ENCODE data around the gene RGS10. TPM values are rescaled to one million over a fixed set of nuclear protein-coding genes. Genes with fewer than 3 reads are reported as not detected.

Gene RGS10
- total and polyA plus RNA-seq, 12 donors = 1.9 to 16.5 (median 3.8) TPM

DNA sequence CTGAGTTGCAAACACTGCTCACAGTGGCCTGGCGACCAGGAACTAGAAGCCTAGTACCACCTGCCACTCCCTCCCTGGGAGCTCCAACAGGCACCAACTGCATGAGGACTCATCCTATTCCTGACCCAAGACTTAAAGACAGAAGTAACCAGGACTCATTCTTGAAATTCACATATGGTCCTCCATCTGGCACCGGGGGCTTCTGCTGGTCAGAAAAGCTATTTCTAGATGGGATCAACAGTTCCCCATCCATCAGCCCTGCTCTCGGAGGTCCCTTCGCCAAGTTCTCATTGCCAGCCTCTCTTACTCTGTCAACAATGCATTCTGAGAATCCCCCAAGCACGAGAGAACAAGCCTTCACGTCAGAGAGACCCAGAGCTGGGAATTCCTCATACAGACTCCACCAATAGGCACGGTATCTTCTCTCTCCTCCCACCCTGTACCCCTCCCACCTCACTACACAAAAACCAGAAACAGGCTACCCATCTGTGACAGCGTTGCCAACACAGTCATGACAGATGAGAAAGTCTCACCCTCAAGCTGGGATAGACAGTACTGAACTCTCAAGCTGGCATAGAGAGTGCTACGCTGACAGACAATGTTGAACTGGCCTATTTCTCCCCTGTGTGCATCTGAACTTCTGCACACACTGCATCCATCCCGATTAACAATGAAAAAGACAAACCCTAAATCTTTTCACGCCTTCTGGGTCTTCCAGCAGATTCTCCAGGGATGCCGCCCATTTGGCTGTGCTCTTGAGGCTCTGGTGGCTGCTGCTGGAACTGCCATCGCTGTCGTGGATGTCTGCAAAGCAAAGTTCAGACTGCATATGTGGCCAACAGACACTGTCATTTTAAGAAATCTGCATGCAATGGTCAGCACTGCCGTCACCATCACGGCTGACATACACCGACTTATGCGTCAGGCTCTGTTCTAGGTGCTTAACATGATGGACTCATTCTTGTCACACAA is 15.6 kb downstream of the RGS10 start:
- H3K9me3 ChIP-seq = no peaks in the 10 kb centered on the region
- intact Hi-C loops (cut with DNase I) = no loop called here
- no peak for DNase-seq
- H3K4me3 ChIP-seq = no peak overlapping the region
- H3K27ac ChIP-seq = no peak overlapping the region
- TF ChIP-seq, protein P1, sequence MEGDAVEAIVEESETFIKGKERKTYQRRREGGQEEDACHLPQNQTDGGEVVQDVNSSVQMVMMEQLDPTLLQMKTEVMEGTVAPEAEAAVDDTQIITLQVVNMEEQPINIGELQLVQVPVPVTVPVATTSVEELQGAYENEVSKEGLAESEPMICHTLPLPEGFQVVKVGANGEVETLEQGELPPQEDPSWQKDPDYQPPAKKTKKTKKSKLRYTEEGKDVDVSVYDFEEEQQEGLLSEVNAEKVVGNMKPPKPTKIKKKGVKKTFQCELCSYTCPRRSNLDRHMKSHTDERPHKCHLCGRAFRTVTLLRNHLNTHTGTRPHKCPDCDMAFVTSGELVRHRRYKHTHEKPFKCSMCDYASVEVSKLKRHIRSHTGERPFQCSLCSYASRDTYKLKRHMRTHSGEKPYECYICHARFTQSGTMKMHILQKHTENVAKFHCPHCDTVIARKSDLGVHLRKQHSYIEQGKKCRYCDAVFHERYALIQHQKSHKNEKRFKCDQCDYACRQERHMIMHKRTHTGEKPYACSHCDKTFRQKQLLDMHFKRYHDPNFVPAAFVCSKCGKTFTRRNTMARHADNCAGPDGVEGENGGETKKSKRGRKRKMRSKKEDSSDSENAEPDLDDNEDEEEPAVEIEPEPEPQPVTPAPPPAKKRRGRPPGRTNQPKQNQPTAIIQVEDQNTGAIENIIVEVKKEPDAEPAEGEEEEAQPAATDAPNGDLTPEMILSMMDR (IDR thresholded peaks at IDR 0.05) = no peak
- ATAC-seq = peak in 1 of 8 donors; percentile 32
- no peaks in the 10 kb centered on the region for H3K27me3 ChIP-seq
- H3K4me1 ChIP-seq = peaks cover 0 to 4% (median 0%) of the 10 kb centered on the region in 9 donors
- WGBS, 2 donors = 58 to 62% methylated on average over 18 of the region's 18 CpGs
- H3K36me3 ChIP-seq = peaks cover 0 to 37% (median 0%) of the 10 kb centered on the region in 9 donors

DNA sequence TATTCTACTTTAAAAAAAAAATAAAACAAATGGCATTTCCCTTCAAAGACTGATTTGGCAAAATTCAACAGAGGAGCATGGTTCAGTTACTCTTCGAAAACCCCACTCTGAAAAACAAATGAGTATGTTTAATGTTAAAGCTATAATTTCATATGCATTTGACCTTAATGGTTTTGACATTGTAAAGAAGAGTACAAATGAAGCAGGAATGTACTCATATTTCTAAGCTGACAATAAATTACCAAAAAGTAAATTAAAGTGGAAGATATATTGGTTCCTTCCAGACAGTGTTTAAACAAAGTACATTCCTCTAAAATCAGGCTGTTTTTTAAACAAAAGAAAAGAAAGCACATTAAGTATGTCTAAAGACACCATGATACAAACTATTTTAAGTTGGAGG is 16.4 kb downstream of the RGS10 start:
- Histone ChIP-seq H3K27ac (no peak overlapping the region), H3K4me1 (peaks cover 0 to 7% (median 0%) of the 10 kb centered on the region in 9 donors), H3K9me3 (no peaks in the 10 kb centered on the region), H3K27me3 (no peaks in the 10 kb centered on the region), H3K36me3 (peaks cover 0 to 41% (median 0%) of the 10 kb centered on the region in 9 donors), H3K4me3 (no peak overlapping the region)
- intact Hi-C loops (cut with DNase I) = no loop called here
- WGBS, 2 donors = 77 to 88% methylated on average over 1 of the region's 1 CpG
- TF ChIP-seq, protein P1 (IDR thresholded peaks at IDR 0.05) = no peak
- DNase-seq (no peak), ATAC-seq (no peak)

DNA sequence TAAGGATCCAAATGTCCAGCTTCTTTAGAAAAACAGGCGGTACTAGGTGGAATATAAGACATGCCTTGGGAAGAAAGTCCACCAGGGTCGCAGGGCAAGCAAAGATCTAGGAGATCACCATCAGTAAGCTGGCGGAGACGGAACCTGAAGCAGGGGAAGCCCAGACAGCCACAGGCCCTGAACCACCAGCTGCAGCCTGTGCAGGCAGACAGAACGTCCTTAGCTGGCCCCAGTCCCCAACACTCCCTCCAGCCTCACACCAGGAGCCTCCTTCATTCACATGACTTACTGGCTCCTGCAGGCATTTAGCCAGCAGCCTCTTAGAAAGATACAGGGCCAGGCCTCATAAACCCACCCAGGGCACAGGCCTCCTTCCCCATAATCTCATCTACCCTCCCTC is 17.4 kb downstream of the RGS10 start:
- 89 to 97% methylated on average over 5 of the region's 5 CpGs for WGBS, 2 donors
- ATAC-seq (no peak), DNase-seq (no peak)
- H3K4me1 ChIP-seq = peaks cover 0 to 7% (median 0%) of the 10 kb centered on the region in 9 donors
- TF ChIP-seq, protein P1 (IDR thresholded peaks at IDR 0.05) = no peak
- H3K27me3 ChIP-seq = peaks cover 0 to 4% (median 0%) of the 10 kb centered on the region in 7 donors
- intact Hi-C loops (cut with DNase I) = no loop called here
- H3K36me3 ChIP-seq = peaks cover 0 to 50% (median 0%) of the 10 kb centered on the region in 9 donors
- H3K9me3 ChIP-seq = no peaks in the 10 kb centered on the region
- H3K27ac ChIP-seq = no peak overlapping the region
- no peak overlapping the region for H3K4me3 ChIP-seq

DNA sequence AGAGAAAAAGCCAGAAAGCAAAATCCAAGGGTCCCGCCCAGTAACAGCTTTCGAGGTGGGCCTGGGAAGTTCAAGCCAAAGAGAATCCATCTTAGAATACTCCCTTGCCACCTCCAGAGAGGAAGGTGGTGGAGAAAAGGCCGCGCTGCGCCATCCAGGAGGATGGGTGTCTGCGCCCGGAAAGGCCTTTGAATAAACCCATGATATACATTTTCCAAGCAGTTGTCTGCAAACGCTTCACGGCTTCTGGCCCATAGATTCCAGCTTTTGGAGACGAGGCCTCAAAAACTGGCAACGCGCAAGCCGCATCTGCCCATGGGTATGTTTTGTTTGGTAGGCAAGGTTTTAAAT is 17.8 kb downstream of the RGS10 start:
- WGBS, 2 donors = 93 to 94% methylated on average over 13 of the region's 13 CpGs
- Histone ChIP-seq H3K4me1 (peaks cover 0 to 7% (median 0%) of the 10 kb centered on the region in 9 donors), H3K4me3 (no peak overlapping the region), H3K27ac (no peak overlapping the region), H3K9me3 (no peaks in the 10 kb centered on the region), H3K36me3 (peaks cover 0 to 50% (median 0%) of the 10 kb centered on the region in 9 donors), H3K27me3 (peaks cover 0 to 6% (median 0%) of the 10 kb centered on the region in 7 donors)
- TF ChIP-seq, protein P1 (IDR thresholded peaks at IDR 0.05) = no peak
- DNase-seq (no peak), ATAC-seq (no peak)
- intact Hi-C loops (cut with DNase I) = no loop called here

Data from heart right ventricle (tissue), 16 donors.